IMR-90 (cell line): ENCODE data around the gene AQP6.

ENCODE experiments used
- MAZ ChIP-seq: IDR thresholded peaks from 2 replicates; pipeline ENCODE4 v1.6.1; 2012; ENCODE audit warnings: low read depth, mild to moderate bottlenecking, low read length, improper control_type of control experiment, moderate library complexity, borderline replicate concordance
- RCOR1 ChIP-seq: IDR thresholded peaks from 2 replicates; pipeline ENCODE4 v1.6.1; 2012; ENCODE audit warnings: mild to moderate bottlenecking, low read length, improper control_type of control experiment; ENCODE audit not compliant: insufficient replicate concordance

DNA sequence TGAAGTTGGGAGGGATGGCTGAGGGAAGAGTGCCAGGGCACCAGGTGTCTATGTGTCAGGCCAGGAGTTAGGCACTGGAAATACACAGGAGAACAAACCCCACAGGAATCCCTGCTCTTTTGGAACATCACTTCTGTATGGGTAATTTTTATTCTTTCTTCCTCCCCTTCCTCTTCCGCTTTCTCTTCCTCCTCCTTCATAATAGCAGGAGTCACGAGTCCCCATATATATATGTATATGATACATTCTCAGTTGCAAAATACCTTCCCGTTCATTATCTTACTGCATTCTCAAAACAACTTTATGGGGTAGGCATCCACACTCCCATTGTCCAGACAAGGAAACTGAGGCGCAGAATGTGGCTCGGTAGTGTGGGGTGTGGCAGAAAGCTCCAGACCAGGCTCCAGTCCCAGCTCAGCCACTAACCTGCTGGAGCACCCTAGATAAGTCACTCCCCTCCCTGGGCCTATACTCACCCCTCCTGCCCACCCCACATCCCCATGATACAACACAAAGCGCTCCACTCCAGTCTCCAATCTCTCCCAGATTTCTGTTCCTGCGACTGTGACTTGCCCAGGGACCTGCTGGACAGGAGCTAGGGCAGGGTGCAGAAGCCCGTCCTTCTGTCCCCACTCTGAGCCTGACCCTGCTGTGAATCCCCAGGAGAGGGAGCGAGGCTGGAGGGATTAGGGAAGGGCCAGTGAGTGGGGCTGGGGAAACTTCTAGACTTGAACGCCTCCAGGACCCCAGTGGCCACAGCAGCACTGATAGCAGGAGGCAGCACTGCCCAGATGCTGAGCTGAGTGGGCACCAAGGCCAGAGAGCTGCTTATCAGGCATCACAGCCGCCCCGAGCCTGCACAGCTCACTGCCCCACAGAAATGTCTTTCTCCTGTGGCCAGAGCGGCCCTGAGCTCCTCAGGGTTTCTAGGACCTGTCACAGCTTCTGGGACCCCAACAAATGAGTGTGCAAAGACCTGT is 23.6 kb upstream of the AQP6 start:
- TF ChIP-seq MAZ (no peak), RCOR1 (no peak)
